ENCODE data around the gene CLCN7. TPM values are rescaled to one million over a fixed set of nuclear protein-coding genes. Genes with fewer than 3 reads are reported as not detected.
A peak's percentile ranks its signal among the peaks of the same experiment; 100 is the strongest.

The CLCN7 gene
- total and polyA plus RNA-seq, 2 of the 13 experiments (the other 11 are each of a cell fraction or from before 2014, with no cell fraction given), result 24.6 to 25.1 TPM

DNA sequence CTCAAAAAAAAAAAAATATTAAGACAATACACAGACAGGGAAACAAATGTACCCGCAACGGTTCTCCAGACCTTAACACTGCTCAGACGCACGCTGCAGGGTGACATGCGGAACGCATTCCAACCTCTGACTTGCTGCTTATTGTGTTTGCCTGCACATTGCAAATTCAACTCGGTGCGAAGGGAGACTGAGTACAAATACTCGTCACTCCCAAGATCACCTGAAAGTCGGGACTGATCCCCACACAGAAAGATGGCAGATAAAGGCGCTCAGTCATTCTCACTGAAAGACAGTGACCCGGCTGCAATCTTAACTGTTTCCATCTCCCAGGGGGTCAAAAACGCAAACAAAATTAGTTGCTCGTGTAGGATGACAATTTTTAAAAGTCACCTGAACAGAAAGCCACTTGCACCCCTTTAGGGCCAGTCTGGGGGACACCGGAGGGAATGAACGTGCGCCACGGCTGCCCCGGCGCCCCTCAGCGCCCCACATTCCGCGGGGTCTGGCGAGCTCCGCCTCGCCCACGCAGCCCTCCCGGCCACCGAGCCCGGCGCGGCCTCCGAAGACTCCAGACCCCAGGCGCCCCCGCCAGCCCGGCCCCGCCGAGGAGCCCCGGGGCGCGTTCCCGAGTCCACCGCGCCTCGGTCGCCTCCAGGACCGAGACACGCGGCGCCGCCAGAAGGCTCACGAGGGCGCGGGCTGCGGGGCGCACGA is 589 bp downstream of the CLCN7 start (continued):
- TF ChIP-seq, protein P1, sequence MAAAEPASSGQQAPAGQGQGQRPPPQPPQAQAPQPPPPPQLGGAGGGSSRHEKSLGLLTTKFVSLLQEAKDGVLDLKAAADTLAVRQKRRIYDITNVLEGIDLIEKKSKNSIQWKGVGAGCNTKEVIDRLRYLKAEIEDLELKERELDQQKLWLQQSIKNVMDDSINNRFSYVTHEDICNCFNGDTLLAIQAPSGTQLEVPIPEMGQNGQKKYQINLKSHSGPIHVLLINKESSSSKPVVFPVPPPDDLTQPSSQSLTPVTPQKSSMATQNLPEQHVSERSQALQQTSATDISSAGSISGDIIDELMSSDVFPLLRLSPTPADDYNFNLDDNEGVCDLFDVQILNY (CRISPR knock-in tag; conservative IDR thresholded peaks at IDR 0.05), result no peak
- TF ChIP-seq GATAD1 (CRISPR knock-in tag; IDR thresholded peaks at IDR 0.05), result peak; percentile 9; the same call in 1 of the 2 replicates
- TF ChIP-seq MATR3 (CRISPR knock-in tag; IDR thresholded peaks at IDR 0.05), result no peak
- TF ChIP-seq, protein P2, sequence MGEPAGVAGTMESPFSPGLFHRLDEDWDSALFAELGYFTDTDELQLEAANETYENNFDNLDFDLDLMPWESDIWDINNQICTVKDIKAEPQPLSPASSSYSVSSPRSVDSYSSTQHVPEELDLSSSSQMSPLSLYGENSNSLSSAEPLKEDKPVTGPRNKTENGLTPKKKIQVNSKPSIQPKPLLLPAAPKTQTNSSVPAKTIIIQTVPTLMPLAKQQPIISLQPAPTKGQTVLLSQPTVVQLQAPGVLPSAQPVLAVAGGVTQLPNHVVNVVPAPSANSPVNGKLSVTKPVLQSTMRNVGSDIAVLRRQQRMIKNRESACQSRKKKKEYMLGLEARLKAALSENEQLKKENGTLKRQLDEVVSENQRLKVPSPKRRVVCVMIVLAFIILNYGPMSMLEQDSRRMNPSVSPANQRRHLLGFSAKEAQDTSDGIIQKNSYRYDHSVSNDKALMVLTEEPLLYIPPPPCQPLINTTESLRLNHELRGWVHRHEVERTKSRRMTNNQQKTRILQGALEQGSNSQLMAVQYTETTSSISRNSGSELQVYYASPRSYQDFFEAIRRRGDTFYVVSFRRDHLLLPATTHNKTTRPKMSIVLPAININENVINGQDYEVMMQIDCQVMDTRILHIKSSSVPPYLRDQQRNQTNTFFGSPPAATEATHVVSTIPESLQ (CRISPR knock-in tag; conservative IDR thresholded peaks at IDR 0.05), result no peak
- 0 out of 2 replicates have a peak, but pooled peaks have one; percentile 8 for TF ChIP-seq SAP130 (CRISPR knock-in tag; IDR thresholded peaks at IDR 0.05; ENCODE audit: low read depth)
- TF ChIP-seq SOX13 (IDR thresholded peaks at IDR 0.05), result no peak
- TF ChIP-seq SOX13 (CRISPR knock-in tag; conservative IDR thresholded peaks at IDR 0.05 in 1 of 2, IDR thresholded peaks at IDR 0.05 in 1 of 2), result no peak
- no peak for TF ChIP-seq ZNF720 (CRISPR knock-in tag; IDR thresholded peaks at IDR 0.05)
- TF ChIP-seq ZNF329 (CRISPR knock-in tag; IDR thresholded peaks at IDR 0.05; ENCODE audit: low read depth), result no peak
- no peak for TF ChIP-seq HMGA1 (CRISPR knock-in tag; conservative IDR thresholded peaks at IDR 0.05)
- TF ChIP-seq, protein P3, sequence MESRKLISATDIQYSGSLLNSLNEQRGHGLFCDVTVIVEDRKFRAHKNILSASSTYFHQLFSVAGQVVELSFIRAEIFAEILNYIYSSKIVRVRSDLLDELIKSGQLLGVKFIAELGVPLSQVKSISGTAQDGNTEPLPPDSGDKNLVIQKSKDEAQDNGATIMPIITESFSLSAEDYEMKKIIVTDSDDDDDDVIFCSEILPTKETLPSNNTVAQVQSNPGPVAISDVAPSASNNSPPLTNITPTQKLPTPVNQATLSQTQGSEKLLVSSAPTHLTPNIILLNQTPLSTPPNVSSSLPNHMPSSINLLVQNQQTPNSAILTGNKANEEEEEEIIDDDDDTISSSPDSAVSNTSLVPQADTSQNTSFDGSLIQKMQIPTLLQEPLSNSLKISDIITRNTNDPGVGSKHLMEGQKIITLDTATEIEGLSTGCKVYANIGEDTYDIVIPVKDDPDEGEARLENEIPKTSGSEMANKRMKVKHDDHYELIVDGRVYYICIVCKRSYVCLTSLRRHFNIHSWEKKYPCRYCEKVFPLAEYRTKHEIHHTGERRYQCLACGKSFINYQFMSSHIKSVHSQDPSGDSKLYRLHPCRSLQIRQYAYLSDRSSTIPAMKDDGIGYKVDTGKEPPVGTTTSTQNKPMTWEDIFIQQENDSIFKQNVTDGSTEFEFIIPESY (CRISPR knock-in tag; IDR thresholded peaks at IDR 0.05), result no peak
- TF ChIP-seq ARHGAP35 (CRISPR knock-in tag; IDR thresholded peaks at IDR 0.05; ENCODE audit: borderline replicate concordance), result no peak
- TF ChIP-seq KMT2B (CRISPR knock-in tag; IDR thresholded peaks at IDR 0.05), result 0 out of 2 replicates have a peak, but pooled peaks have one; percentile 20
- TF ChIP-seq MAFK (conservative IDR thresholded peaks at IDR 0.05 in 1 of 2, IDR thresholded peaks at IDR 0.05 in 1 of 2; ENCODE audit: low read length in 2 of 2), result no peak
- TF ChIP-seq MXI1 (IDR thresholded peaks at IDR 0.05; ENCODE audit: borderline replicate concordance, low read depth, low read length), result 0 out of 3 replicates have a peak, but pooled peaks have one; percentile 21
- TF ChIP-seq POLR2A (IDR thresholded peaks at IDR 0.05; ENCODE audit: insufficient read depth in 1 of 2, low read depth in 2 of 2, low read length in 2 of 2), result peak in 1 of 2 experiments; percentile 35; a peak in 1 of 4 replicates
- TF ChIP-seq HOXD1 (CRISPR knock-in tag; IDR thresholded peaks at IDR 0.05), result no peak
